HCT116 (cell line): Measurements from ENCODE around the gene FBH1. TPM values are rescaled to one million over a fixed set of nuclear protein-coding genes. Genes with fewer than 3 reads are reported as not detected.

Experiments used
- ATAC-seq: fragments of 200-7000 bp; cut with Tn5 transposase; 2 replicates; pipeline ENCODE4 v1.9.1; 2020; ENCODE audit warnings: mild to moderate bottlenecking, moderate library complexity
- BruUV-seq: library from RNA; stranded (reverse); fragments of 400-500 nt; replicated peaks from 2 replicates; lab custom pipeline; 2021; lab: Mats Ljungman, UMichigan
- CTCF ChIA-PET: fragments of 300-600 bp; sonication (Branson Sonifier 250); formaldehyde crosslinking; loops from one replicate; lab custom pipeline; 2021; ENCODE audit warnings: antibody characterized with exemption; lab: Charles Lee
- POLR2A ChIA-PET: fragments of 300-600, 350-600 bp; sonication (Branson Sonifier 250); formaldehyde crosslinking; loops from one replicate; lab custom pipeline; 2021; ENCODE audit warnings: antibody characterized with exemption; lab: Charles Lee
- RAD21 ChIA-PET, 2 experiments: fragments of 300-600 bp; sonication (Branson Sonifier 250); formaldehyde crosslinking; loops; one replicate each; lab custom pipeline; 2023; ENCODE audit warnings: low total read pairs in 2 of 2; ENCODE audit not compliant: uncharacterized antibody in 2 of 2, unreplicated experiment in 2 of 2, low non-redundant PET in 1 of 2; lab: Charles Lee
- DNase-seq: peaks from one replicate; pipeline ENCODE4 v3.0.0-alpha.2; 2010; ENCODE audit warnings: low read depth, low spot score
- H2AFZ ChIP-seq: fragments of 200-600 bp; shearing (Covaris generic), sonication (generic); 2 replicates; pipeline ENCODE4 v1.6.1; 2017; ENCODE audit warnings: low read depth, mixed run types, mixed read lengths, antibody characterized with exemption, low read length; ENCODE audit not compliant: poor library complexity, severe bottlenecking
- H3K27ac ChIP-seq: 2 replicates; pipeline ENCODE4 v1.5.1; 2012; ENCODE audit warnings: low read depth, low read length
- H3K27me3 ChIP-seq: fragments of 200-600 bp; sonication (generic); 2 replicates; pipeline ENCODE4 v1.6.1; 2016; ENCODE audit warnings: mixed run types, low read length, mixed read lengths; ENCODE audit not compliant: insufficient read depth
- H3K36me3 ChIP-seq, 2 experiments: fragments of 200-500 bp in 1 of 2; fragments of 200-600 bp in 1 of 2; sonication (Bioruptor generic) in 1 of 2; sonication (generic) in 1 of 2; 2 replicates each; pipeline versions ENCODE4 v1.5.1 to v1.6.1; 2014 to 2016; ENCODE audit warnings: low read length in 2 of 2, inconsistent platforms in 1 of 2, mixed read lengths in 1 of 2, mixed run types in 1 of 2; ENCODE audit not compliant: insufficient read depth in 2 of 2, control insufficient read depth in 1 of 2
- H3K4me1 ChIP-seq, 2 experiments: fragments of 200-600 bp in 1 of 2; sonication (generic) in 1 of 2; 2 replicates each; pipeline versions ENCODE4 v1.5.1 to v1.6.1; 2012 to 2017; ENCODE audit warnings: low read length in 2 of 2, inconsistent platforms in 1 of 2, mild to moderate bottlenecking in 1 of 2, mixed read lengths in 1 of 2, mixed run types in 1 of 2, moderate library complexity in 1 of 2; ENCODE audit not compliant: insufficient read depth in 2 of 2, control insufficient read depth in 1 of 2
- H3K4me2 ChIP-seq: fragments of 200-600 bp; sonication (generic); 2 replicates; pipeline ENCODE4 v1.6.1; 2017; ENCODE audit warnings: mixed run types, low read length, mixed read lengths
- H3K4me3 ChIP-seq, 2 experiments: fragments of 200-600 bp in 1 of 2; sonication (generic) in 1 of 2; replicated peaks in 1 of 2; 2 replicates each; pipeline ENCODE4 v1.5.1; 2011 to 2016; ENCODE audit warnings: low read length in 2 of 2, control low read depth in 1 of 2, low read depth in 1 of 2, mild to moderate bottlenecking in 1 of 2, mixed read lengths in 1 of 2, mixed run types in 1 of 2
- H3K79me2 ChIP-seq: fragments of 200-600 bp; sonication (generic); 2 replicates; pipeline ENCODE4 v1.6.1; 2017; ENCODE audit warnings: mild to moderate bottlenecking, mixed run types, low read length, moderate library complexity, mixed read lengths; ENCODE audit not compliant: insufficient read depth
- H3K9ac ChIP-seq: fragments of 200-600 bp; sonication (generic); 2 replicates; pipeline ENCODE4 v1.6.1; 2016; ENCODE audit warnings: low read length, mixed read lengths
- H3K9me2 ChIP-seq: fragments of 200-600 bp; sonication (generic), shearing (Covaris generic); 2 replicates; pipeline ENCODE4 v1.6.1; 2017; ENCODE audit warnings: mixed run types, mild to moderate bottlenecking, moderate library complexity; ENCODE audit not compliant: insufficient read depth
- H3K9me3 ChIP-seq, 2 experiments: fragments of 200-500 bp in 1 of 2; fragments of 200-600 bp in 1 of 2; sonication (Bioruptor generic) in 1 of 2; sonication (generic) in 1 of 2; 2 replicates each; pipeline ENCODE4 v1.6.1; 2014 to 2017; ENCODE audit warnings: low read length in 2 of 2, mixed read lengths in 2 of 2, inconsistent platforms in 1 of 2, low read depth in 1 of 2, mild to moderate bottlenecking in 1 of 2, mixed run types in 1 of 2, moderate library complexity in 1 of 2; ENCODE audit not compliant: control insufficient read depth in 1 of 2, insufficient read depth in 1 of 2
- H4K20me1 ChIP-seq: fragments of 200-600 bp; sonication (generic), shearing (Covaris generic); 2 replicates; pipeline ENCODE4 v1.6.1; 2017; ENCODE audit warnings: mixed run types, mild to moderate bottlenecking, moderate library complexity; ENCODE audit not compliant: insufficient read depth
- CBX3 ChIP-seq: IDR thresholded peaks from 2 replicates; pipeline ENCODE4 v1.6.1; 2012; ENCODE audit warnings: low read depth
- CEBPB ChIP-seq: IDR thresholded peaks from 2 replicates; pipeline ENCODE4 v1.6.1; 2012; ENCODE audit warnings: low read depth
- CTCF ChIP-seq, 3 experiments: fragments of 200-600 bp in 1 of 3; sonication (generic) in 1 of 3; IDR thresholded peaks in 2 of 3; conservative IDR thresholded peaks in 1 of 3; 2 replicates each; pipeline ENCODE4 v1.5.1; 2012 to 2017; ENCODE audit warnings: low read depth in 2 of 3, low read length in 2 of 3, antibody characterized with exemption in 1 of 3, borderline replicate concordance in 1 of 3, control low read depth in 1 of 3, mild to moderate bottlenecking in 1 of 3, mixed read lengths in 1 of 3, mixed run types in 1 of 3, moderate library complexity in 1 of 3; ENCODE audit not compliant: insufficient read depth in 1 of 3
- ELF1 ChIP-seq: IDR thresholded peaks from 2 replicates; pipeline ENCODE4 v1.6.1; 2012; ENCODE audit warnings: low read depth, borderline replicate concordance
- FOSL1 ChIP-seq: IDR thresholded peaks from 2 replicates; pipeline ENCODE4 v1.6.1; 2012; ENCODE audit warnings: low read depth
- JUND ChIP-seq: IDR thresholded peaks from 2 replicates; pipeline ENCODE4 v1.6.1; 2012
- MAX ChIP-seq: IDR thresholded peaks from 2 replicates; pipeline ENCODE4 v1.6.1; 2012
- POLR2A ChIP-seq: IDR thresholded peaks from 2 replicates; pipeline ENCODE4 v1.7.0; 2011; ENCODE audit warnings: borderline replicate concordance; ENCODE audit not compliant: insufficient read depth, insufficient read length; ENCODE audit errors: extremely low read depth
- RAD21 ChIP-seq: IDR thresholded peaks from 2 replicates; pipeline ENCODE4 v1.6.1; 2012; ENCODE audit warnings: low read depth, mild to moderate bottlenecking
- REST ChIP-seq: IDR thresholded peaks from 2 replicates; pipeline ENCODE4 v1.6.1; 2012; ENCODE audit warnings: low read depth
- SIN3A ChIP-seq: IDR thresholded peaks from 2 replicates; pipeline ENCODE4 v1.6.1; 2012; ENCODE audit warnings: low read depth
- SRF ChIP-seq: IDR thresholded peaks from 2 replicates; pipeline ENCODE4 v1.6.1; 2012; ENCODE audit warnings: low read depth
- TCF7L2 ChIP-seq: IDR thresholded peaks from 2 replicates; pipeline ENCODE4 v1.7.0; 2011; ENCODE audit warnings: borderline replicate concordance, inconsistent platforms; ENCODE audit not compliant: insufficient read depth, insufficient read length; ENCODE audit errors: extremely low read depth
- YY1 ChIP-seq: IDR thresholded peaks from 2 replicates; pipeline ENCODE4 v1.6.1; 2011; ENCODE audit warnings: low read length, low read depth, moderate library complexity, mild to moderate bottlenecking; ENCODE audit not compliant: insufficient replicate concordance; ENCODE audit errors: extremely low read depth
- ZFX ChIP-seq: fragments of 450-650 bp; IDR thresholded peaks from 2 replicates; pipeline ENCODE4 v1.6.1; 2017
- ZNF274 ChIP-seq: fragments of 200-500 bp; sonication (Bioruptor generic); IDR thresholded peaks from 2 replicates; pipeline ENCODE4 v1.6.1; 2014; ENCODE audit warnings: mild to moderate bottlenecking, low read depth, low read length, inconsistent platforms
- intact Hi-C: fragments of 100-400 bp; cut with micrococcal nuclease; formaldehyde crosslinking; loops from 2 replicates; pipeline ENCODE4 v1.10.0; 2022
- total RNA-seq: library from RNA; stranded (reverse); gene quantifications from one replicate; pipeline ENCODE4 v1.2.1, GENCODE V29; 2021; ENCODE audit not compliant: unreplicated experiment

FBH1 gene
- total RNA-seq, 1 experiment from 2014 or later = 70.2 TPM

- no peaks in the 10 kb centered on the region for H3K9me3 ChIP-seq
- ChIA-PET POLR2A (no interaction called here), CTCF (no interaction called here), RAD21 (interaction anchor here in 1 of 2 experiments (0.7 kb wide), 1 partner anchor 15 kb away, joined by 3 read pairs; no protein-coding TSS in a partner anchor)
- no peak overlapping the region for H2AFZ ChIP-seq
- H3K27ac ChIP-seq = no peak overlapping the region
- H3K4me2 ChIP-seq = no peak overlapping the region
- no peak overlapping the region for H3K4me3 ChIP-seq
- no peaks in the 10 kb centered on the region for H3K27me3 ChIP-seq
- no peak for DNase-seq
- no peaks in the 10 kb centered on the region for H3K79me2 ChIP-seq
- no peaks in the 10 kb centered on the region for H4K20me1 ChIP-seq
- H3K9ac ChIP-seq = no peak overlapping the region
- TF ChIP-seq JUND = no peak
- no peak for TF ChIP-seq POLR2A
- no peak for TF ChIP-seq FOSL1
- no peak for TF ChIP-seq YY1
- TF ChIP-seq MAX = no peak
- no peak for TF ChIP-seq ZFX
- no peak for TF ChIP-seq SRF
- no peak for TF ChIP-seq RAD21
- H3K4me1 ChIP-seq = peaks cover 0 to 16% of the 10 kb centered on the region in 2 experiments; a peak in 2 of 4 replicates
- H3K9me2 ChIP-seq = no peaks in the 10 kb centered on the region
- no TSS peak for BruUV-seq
- no peak for ATAC-seq
- intact Hi-C loops = loop anchor here (10.0 kb wide), 1 partner anchor 72 kb away; no protein-coding TSS in a partner anchor
- H3K36me3 ChIP-seq = peaks cover 3 to 5% of the 10 kb centered on the region in 2 experiments; a peak in 2 of 4 replicates
These were observed 52.4 kb downstream of the FBH1 start for GRCh38 chr10:5942474-5942873.

- ATAC-seq (no peak), DNase-seq (no peak)
- H3K79me2 ChIP-seq = no peaks in the 10 kb centered on the region
- H3K4me1 ChIP-seq = peaks cover 0 to 16% of the 10 kb centered on the region in 2 experiments; a peak in 2 of 4 replicates
- intact Hi-C loops = loop anchor here (10.0 kb wide), 1 partner anchor 71 kb away; no protein-coding TSS in a partner anchor
- H4K20me1 ChIP-seq = no peaks in the 10 kb centered on the region
- ChIA-PET CTCF (no interaction called here), RAD21 (no interaction called here), POLR2A (no interaction called here)
- H3K27me3 ChIP-seq = no peaks in the 10 kb centered on the region
- H3K4me3 ChIP-seq = no peak overlapping the region
- no TSS peak for BruUV-seq
- no peak overlapping the region for H3K27ac ChIP-seq
- H3K9ac ChIP-seq = no peak overlapping the region
- no peaks in the 10 kb centered on the region for H3K9me2 ChIP-seq
- H3K36me3 ChIP-seq = no peaks in the 10 kb centered on the region; a peak in 1 of 4 replicates
- no peak overlapping the region for H2AFZ ChIP-seq
- H3K4me2 ChIP-seq = no peak overlapping the region
- no peaks in the 10 kb centered on the region for H3K9me3 ChIP-seq
- TF ChIP-seq JUND (no peak), ZFX (no peak), POLR2A (no peak), TCF7L2 (no peak), YY1 (no peak), CBX3 (no peak), RAD21 (no peak), ELF1 (no peak), ZNF274 (no peak), SIN3A (no peak), REST (no peak), CTCF (IDR thresholded peaks at IDR 0.05 in 2 of 3, conservative IDR thresholded peaks at IDR 0.05 in 1 of 3; ENCODE audit: borderline replicate concordance in 1 of 3, insufficient read depth in 1 of 3, low read depth in 2 of 3, low read length in 2 of 3) (no peak), CEBPB (no peak)
These were observed 53.5 kb downstream of the FBH1 start for GRCh38 chr10:5943536-5943935.
